Muscle of arm (tissue), 12 donors: ENCODE measurements around the gene CAPZB. TPM values are rescaled to one million over a fixed set of nuclear protein-coding genes. Genes with fewer than 3 reads are reported as not detected.

Experiments used
- DNase-seq: peaks from one replicate; pipeline ENCODE4 v3.0.0-alpha.2; 2013
- polyA plus RNA-seq, 12 donors: library from polyadenylated mRNA; unstranded; fragments of 120-200 nt; gene quantifications; one replicate each; pipeline ENCODE4 v1.2.1, GENCODE V29; 2013; ENCODE audit not compliant: insufficient read length in 12 of 12

Gene CAPZB
- polyA plus RNA-seq, 12 donors, result 191 to 264 (median 235) TPM; not detected in 1

- no peak for DNase-seq
These were observed 127.9 kb downstream of the CAPZB start for GRCh38 chr1:19357299-19357986.

GRCh38 chr1:19356266-19356665 lies 129.1 kb downstream of the CAPZB start:
- DNase-seq, result no peak

- no peak for DNase-seq
These were observed 130.8 kb downstream of the CAPZB start for GRCh38 chr1:19354531-19354981.

GRCh38 chr1:19353596-19353995 lies 131.7 kb downstream of the CAPZB start:
- no peak for DNase-seq

GRCh38 chr1:19352839-19353238 lies 132.5 kb downstream of the CAPZB start:
- DNase-seq, result no peak

GRCh38 chr1:19351873-19352272 lies 133.5 kb downstream of the CAPZB start:
- no peak for DNase-seq

- DNase-seq, result no peak
These were observed 134.8 kb downstream of the CAPZB start for GRCh38 chr1:19350566-19350965.

- DNase-seq, result no peak
These were observed 135.3 kb downstream of the CAPZB start for GRCh38 chr1:19349999-19350398.

GRCh38 chr1:19348441-19349198 lies 136.7 kb downstream of the CAPZB start:
- no peak for DNase-seq

- no peak for DNase-seq
These were observed 137.7 kb downstream of the CAPZB start for GRCh38 chr1:19347533-19348172.

GRCh38 chr1:19346026-19346425 lies 139.3 kb downstream of the CAPZB start:
- no peak for DNase-seq

- no peak for DNase-seq
These were observed 139.9 kb downstream of the CAPZB start for GRCh38 chr1:19345391-19345790.

- no peak for DNase-seq
These were observed 140.5 kb downstream of the CAPZB start for GRCh38 chr1:19344831-19345230.

GRCh38 chr1:19344372-19344810 lies 140.9 kb downstream of the CAPZB start:
- peak; percentile 27 for DNase-seq

- DNase-seq, result no peak
These were observed 141.6 kb downstream of the CAPZB start for GRCh38 chr1:19343617-19344350.

- DNase-seq, result no peak
These were observed 142.3 kb downstream of the CAPZB start for GRCh38 chr1:19342894-19343616.

- peak; percentile 49 for DNase-seq
These were observed 143.1 kb downstream of the CAPZB start for GRCh38 chr1:19342062-19342750.

- peak; percentile 74 for DNase-seq
These were observed 143.9 kb downstream of the CAPZB start for GRCh38 chr1:19341201-19342061.

GRCh38 chr1:19340387-19340937 lies 144.9 kb downstream of the CAPZB start:
- no peak for DNase-seq
